Endothelial cell (in vitro differentiated cells): ENCODE measurements around the gene EME2. TPM values are rescaled to one million over a fixed set of nuclear protein-coding genes. Genes with fewer than 3 reads are reported as not detected.

Experiments
- DNase-seq: peaks from one replicate; pipeline ENCODE4 v3.0.0; 2021; ENCODE audit warnings: low spot score
- H3K27ac Mint-ChIP-seq: one replicate; pipeline ENCODE4 v1.8.0; 2021; ENCODE audit warnings: mixed read lengths, inconsistent platforms; ENCODE audit not compliant: unreplicated experiment
- H3K27me3 Mint-ChIP-seq: one replicate; pipeline ENCODE4 v1.8.0; 2021; ENCODE audit warnings: mild to moderate bottlenecking, moderate library complexity, mixed read lengths, inconsistent platforms; ENCODE audit not compliant: unreplicated experiment
- H3K36me3 Mint-ChIP-seq: one replicate; pipeline ENCODE4 v1.8.0; 2021; ENCODE audit warnings: mild to moderate bottlenecking, low read depth, mixed read lengths, inconsistent platforms; ENCODE audit not compliant: unreplicated experiment
- H3K4me1 Mint-ChIP-seq: one replicate; pipeline ENCODE4 v1.8.0; 2021; ENCODE audit warnings: mild to moderate bottlenecking, mixed read lengths, inconsistent platforms; ENCODE audit not compliant: unreplicated experiment
- H3K4me3 Mint-ChIP-seq: one replicate; pipeline ENCODE4 v1.8.0; 2021; ENCODE audit warnings: mild to moderate bottlenecking, mixed read lengths, inconsistent platforms; ENCODE audit not compliant: unreplicated experiment
- H3K9me3 Mint-ChIP-seq: one replicate; pipeline ENCODE4 v1.8.0; 2021; ENCODE audit warnings: mixed read lengths, inconsistent platforms; ENCODE audit not compliant: unreplicated experiment
- CTCF ChIP-seq: fragments of 200-600 bp; sonication (generic); IDR thresholded peaks from one replicate; pipeline ENCODE4 v1.5.0; 2021; ENCODE audit warnings: antibody characterized with exemption; ENCODE audit not compliant: unreplicated experiment
- total RNA-seq: library from RNA; stranded (reverse); fragmentation: NEBNext Ultra II Directional; extraction: Animal tissue kit (Norgen Biotek cat#: 25700); gene quantifications from one replicate; pipeline ENCODE4 v1.2.1, GENCODE V29; 2021; ENCODE audit not compliant: unreplicated experiment

The EME2 gene
- total RNA-seq, 1 donor from 2014 or later: 25.4 TPM

GRCh38 chr16:1762196-1762878, 10.3 kb upstream of the EME2 start:
- Mint-ChIP-seq H3K4me1 (no peaks in the 10 kb centered on the region), H3K36me3 (peaks cover 22% of the 10 kb centered on the region), H3K27ac (no peak overlapping the region)

GRCh38 chr16:1762879-1763520, 9.6 kb upstream of the EME2 start:
- TF ChIP-seq CTCF: no peak
- H3K36me3 Mint-ChIP-seq: peaks cover 25% of the 10 kb centered on the region
- H3K27ac Mint-ChIP-seq: no peak overlapping the region
- DNase-seq: no peak
- peaks cover 12% of the 10 kb centered on the region for H3K27me3 Mint-ChIP-seq
- no peaks in the 10 kb centered on the region for H3K9me3 Mint-ChIP-seq
- no peak overlapping the region for H3K4me3 Mint-ChIP-seq
- H3K4me1 Mint-ChIP-seq: no peaks in the 10 kb centered on the region

More at GRCh38 chr16:1762196-1762878, 10.3 kb upstream of the EME2 start:
- no peaks in the 10 kb centered on the region for H3K9me3 Mint-ChIP-seq
- H3K27me3 Mint-ChIP-seq: peaks cover 12% of the 10 kb centered on the region
- DNase-seq: no peak
- TF ChIP-seq CTCF: no peak
- H3K4me3 Mint-ChIP-seq: no peak overlapping the region

- H3K4me3 Mint-ChIP-seq: no peak overlapping the region
- peaks cover 25% of the 10 kb centered on the region for H3K36me3 Mint-ChIP-seq
Observed at GRCh38 chr16:1763521-1764511, 8.8 kb upstream of the EME2 start.

GRCh38 chr16:1764971-1765370, 7.6 kb upstream of the EME2 start:
- no peaks in the 10 kb centered on the region for H3K4me1 Mint-ChIP-seq
- H3K36me3 Mint-ChIP-seq: peaks cover 24% of the 10 kb centered on the region
- no peak for DNase-seq
- H3K9me3 Mint-ChIP-seq: no peaks in the 10 kb centered on the region
- H3K27me3 Mint-ChIP-seq: peaks cover 14% of the 10 kb centered on the region
- no peak for TF ChIP-seq CTCF
- H3K4me3 Mint-ChIP-seq: no peak overlapping the region
- no peak overlapping the region for H3K27ac Mint-ChIP-seq

More at GRCh38 chr16:1763521-1764511, 8.8 kb upstream of the EME2 start:
- no peak overlapping the region for H3K27ac Mint-ChIP-seq
- no peaks in the 10 kb centered on the region for H3K9me3 Mint-ChIP-seq
- no peaks in the 10 kb centered on the region for H3K4me1 Mint-ChIP-seq
- peaks cover 12% of the 10 kb centered on the region for H3K27me3 Mint-ChIP-seq
- peak; percentile 76 for DNase-seq
- TF ChIP-seq CTCF: peak; percentile 56
